Stimulated activated naive CD4-positive, alpha-beta T cell treated with Interleukin-2 at 50 U/mL for 16 hours (primary cell): Measurements from ENCODE around the gene INPP5A.

Source experiments
- DNase-seq: peaks from one replicate; lab custom pipeline; 2025; lab: John Stamatoyannopoulos, UW

The INPP5A gene

DNA sequence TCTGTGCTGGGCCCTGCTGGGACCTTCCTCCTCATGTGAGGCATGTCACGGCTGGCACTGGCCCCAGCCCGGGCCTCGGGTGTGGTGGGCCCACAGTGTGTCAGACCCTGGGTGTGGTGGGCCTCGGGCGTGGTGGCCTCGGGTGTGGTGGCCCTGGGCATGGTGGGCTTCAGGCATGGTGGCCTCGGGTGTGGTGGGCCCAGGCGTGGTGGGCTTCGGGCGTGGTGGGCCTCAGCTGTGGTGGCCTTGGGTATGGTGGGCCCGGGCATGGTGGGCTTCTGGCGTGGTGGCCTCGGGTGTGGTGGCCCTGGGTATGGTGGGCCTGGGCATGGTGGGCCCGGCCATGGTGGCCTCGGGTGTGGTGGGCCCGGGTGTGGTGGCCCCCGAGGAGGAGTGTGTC, 207.9 kb downstream of the INPP5A start:
- no peak for DNase-seq

DNA sequence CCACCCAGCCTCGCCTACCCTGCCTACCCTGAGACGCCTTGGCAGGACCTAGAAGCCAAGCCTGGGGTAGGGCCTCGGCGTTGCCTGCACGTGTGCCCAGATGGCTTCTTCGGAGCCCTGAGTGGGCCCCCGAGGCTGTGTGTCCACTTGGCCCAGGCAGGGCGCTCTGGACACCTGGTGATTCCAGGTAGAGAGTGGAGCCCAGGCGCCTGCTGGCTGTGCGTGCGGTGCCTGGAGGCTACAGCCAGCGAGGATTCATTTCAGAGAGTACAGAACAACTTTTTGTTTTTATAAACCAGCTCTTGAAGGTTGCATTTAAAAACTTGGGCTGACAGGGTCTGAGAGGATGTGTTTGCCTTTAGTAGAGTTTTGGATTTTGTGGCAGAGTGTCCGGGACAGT, 208.4 kb downstream of the INPP5A start:
- DNase-seq: no peak

DNA sequence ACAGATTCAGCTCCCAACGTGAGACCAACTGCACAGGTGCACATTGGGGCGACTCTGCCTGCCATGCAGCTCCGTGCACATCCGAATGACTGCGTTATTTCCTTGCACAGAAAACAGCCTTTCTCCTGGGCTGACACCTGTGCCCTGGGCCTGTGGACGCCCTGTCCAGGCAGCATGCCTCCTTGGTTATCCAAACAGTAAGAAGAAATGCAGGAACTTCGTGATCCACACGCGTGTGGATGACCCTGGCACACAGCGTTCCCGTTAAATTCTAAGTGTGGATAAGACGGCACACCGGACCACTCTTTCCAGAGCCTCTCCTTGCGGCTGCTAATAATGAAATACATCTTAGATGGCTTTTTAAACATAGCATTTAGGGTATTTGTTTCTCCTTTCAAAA, 208.8 kb downstream of the INPP5A start:
- no peak for DNase-seq

DNA sequence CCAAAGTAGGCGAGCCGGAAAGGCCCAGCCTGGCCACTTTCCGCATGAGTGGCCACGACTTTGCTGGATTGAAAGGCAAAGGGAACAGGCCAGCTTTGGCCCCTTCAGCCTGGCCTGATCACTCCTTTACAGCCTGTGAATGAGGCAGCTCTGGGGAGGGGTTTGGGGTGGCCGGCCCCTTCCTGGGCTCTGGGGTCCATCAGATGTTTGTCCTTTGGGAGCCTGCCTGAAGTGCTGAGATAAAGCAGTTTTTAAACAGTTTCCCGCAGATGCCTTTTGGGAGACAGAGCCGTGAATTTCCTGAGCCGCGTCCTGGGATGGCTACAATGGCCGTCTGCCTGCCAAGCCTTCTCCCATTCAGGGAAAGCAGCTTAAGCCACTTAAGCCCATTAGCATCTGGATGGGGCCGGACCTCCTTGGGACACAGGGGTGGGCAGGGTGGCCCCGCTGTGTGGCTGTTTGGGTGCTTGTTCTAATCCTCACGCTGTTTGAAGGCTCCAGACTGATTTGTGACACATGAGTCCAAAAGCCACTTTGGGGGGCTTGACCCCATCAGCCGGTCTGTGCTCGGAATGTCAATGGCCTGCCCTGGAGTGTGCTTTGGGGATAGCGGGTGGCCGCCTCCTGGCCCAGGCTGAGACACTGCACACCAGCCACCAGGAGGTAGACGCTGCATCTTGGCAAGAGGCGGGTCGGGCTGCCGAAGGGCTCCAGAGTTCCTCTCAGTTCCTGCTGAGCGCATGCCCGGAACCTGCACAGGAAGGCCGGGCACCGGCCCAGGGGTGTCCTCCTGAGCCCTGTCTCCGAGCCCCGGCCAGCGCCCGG, 209.4 kb downstream of the INPP5A start:
- no peak for DNase-seq

DNA sequence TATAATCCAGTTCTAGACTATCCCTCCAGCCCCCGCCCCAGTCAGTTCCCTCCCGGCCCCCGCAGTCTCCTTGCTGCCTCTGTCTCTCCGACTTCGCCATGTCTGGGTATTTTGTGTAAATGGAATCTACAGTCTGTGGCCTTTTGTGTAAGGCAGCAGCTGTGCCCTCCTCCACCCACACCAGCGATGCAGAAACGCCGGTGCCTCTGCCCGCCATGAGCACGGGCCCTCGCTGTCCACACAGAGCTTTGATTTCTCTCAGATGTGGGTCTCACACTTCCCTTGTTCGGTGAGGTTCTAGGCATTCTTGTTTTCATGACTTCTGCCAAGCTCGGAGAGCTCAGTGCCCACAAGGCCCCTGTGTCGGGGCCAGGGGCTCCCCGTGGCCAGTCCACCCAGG, 210.5 kb downstream of the INPP5A start:
- no peak for DNase-seq

DNA sequence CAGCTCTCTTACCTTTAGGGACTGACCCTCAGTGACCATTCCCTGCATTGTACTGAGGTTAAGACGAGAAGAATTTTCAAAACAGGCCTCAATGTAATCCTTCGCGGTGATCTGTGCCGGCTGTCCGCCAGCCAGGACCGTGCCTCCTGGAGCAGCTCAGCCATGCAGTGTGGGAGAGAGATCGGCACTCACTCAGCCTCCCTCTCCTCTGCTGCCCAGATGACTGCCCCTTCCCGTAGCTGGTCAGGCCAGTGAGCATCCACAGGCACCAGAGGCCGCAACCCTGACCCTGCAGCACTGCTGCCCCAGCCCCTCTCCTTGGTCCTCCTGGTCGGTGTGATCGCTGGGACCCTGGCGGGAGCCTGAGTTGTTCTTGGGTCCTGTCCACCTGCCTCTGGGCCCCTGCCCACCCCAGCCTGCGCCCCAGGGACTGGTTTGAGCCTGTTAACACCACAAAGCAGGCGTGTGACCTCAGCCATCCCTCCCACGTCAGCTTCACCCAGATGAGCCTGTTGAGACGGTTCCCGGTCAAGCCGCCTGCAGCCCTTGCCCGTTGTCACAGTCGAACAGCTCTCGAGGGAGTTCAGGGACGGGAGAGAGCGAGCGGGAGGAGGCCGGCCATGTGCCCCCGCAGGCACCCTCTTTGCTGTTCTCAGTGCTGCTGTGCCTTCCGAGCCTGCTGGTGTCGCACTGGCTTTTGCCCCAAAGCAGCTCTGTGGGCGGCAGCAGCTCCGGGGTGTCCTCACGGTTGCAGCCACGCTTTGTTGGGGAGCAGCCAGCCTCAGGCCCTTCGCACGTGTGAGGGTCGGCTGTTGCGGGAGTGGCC, 211.2 kb downstream of the INPP5A start:
- DNase-seq: no peak

DNA sequence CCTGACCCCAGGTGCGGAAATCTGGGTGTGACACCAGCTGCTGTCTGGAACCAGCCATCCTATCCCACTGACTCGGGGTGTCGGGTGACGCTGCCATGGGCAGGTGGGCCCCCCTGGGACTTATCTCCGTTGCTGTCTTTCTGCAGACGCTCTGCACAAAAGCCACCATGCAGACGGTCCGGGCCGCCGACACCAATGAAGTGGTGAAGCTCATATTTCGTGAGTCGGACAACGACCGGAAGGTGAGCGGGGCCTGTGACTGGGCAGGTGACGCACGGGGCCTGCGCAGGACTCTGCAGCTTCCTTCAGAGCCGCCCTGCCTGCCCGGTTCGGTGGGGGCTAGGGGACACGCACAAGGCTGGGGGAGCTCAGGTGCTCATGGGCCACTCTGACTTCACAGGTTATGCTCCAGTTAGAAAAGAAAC, 211.8 kb downstream of the INPP5A start:
- DNase-seq: no peak

DNA sequence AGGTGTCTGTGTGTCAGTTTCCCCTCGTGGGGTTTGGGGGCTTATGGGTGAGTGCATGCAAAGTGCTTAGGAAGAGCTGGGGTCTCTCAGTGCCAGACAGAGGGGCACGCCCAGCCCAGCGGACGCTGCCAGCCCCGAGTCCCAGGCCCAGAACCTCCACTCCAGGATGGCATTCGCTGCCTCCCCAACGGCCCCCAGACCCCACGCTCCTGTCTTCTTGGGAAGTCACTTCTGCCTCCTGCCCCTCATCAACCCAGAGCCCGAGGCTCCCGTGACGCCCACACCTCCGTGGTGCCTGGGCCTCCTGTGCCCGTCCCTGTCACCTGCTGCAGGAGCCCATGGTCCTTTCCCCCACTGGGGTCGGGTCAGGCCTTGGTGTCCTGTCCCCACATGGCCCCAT, 213.3 kb downstream of the INPP5A start:
- DNase-seq: no peak

DNA sequence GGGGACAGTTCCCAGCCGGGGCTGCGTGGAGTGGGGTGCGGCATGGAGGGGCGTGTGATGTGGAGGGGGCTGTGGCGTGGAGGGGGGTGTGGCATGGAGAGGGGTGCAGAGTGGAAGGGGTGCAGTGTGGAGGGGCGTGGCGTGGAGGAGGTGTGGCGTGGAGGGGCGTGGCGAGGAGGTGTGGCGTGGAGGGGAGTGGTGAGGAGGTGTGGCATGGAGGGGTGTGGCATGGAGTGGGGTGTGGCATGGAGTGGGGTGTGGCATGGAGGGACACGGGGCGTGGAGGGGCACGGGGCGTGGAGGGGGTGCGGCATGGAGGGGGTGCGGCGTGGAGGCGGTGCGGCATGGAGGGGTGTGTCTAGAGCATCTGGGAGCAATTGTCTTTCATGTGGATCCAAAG, 214.8 kb downstream of the INPP5A start:
- no peak for DNase-seq

DNA sequence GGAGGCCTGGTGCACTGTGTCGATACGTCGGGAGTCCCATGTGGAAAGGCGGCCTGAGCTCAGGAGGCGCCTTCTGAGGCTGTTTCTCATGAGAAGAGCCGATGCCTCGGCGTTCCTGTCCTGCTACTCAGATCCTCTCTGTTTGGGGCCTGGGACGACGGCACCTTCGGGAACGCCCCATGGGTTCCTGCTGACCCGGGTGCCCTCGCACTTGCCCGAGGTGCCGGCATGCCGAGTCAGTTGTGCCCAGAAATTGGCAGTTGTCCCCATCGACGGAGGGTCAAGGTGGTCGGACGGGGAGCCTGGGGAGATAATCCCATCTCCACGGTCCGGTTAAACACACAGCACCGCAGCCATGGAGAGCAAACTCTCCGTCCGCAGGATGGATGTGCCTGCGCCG, 215.4 kb downstream of the INPP5A start:
- no peak for DNase-seq

DNA sequence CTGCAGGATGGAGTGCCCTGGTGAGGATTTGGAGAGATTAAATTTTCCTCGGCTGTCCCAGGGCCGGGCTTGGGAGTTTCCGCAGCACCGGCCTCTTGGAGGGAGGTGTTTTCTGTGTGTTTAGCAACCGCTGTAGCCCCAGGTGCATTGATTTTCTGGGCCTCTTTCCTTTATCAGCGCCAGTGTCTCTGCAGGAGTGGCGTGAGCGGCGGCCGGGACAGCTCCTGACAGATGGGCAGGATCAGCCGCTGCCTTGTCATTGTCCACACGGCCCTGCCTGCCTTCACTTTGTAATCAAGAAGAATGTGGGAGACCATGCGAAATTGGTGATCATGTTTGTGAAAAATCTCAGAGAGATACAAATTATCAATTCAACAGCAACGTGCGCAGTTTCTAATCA, 216.0 kb downstream of the INPP5A start:
- no peak for DNase-seq

DNA sequence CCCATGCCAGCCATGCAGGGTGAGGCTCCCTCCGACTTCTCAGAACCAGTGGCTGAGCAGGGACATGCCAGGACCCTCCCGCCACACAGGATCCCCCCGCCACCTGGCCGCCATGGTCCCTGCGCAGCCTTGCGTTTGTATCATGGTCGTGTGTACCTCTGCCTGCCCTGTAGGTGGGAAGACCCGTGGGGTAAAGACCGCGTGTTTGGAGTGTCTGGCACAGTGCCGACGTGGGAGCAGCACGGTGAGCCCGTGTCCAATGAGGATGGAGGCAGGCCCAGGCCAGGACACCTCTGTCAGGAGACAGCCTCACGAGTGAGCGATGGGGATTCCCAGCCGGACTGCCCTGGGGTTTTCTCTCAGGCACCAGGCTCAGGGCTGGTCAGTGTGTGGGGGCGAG, 216.5 kb downstream of the INPP5A start:
- no peak for DNase-seq

DNA sequence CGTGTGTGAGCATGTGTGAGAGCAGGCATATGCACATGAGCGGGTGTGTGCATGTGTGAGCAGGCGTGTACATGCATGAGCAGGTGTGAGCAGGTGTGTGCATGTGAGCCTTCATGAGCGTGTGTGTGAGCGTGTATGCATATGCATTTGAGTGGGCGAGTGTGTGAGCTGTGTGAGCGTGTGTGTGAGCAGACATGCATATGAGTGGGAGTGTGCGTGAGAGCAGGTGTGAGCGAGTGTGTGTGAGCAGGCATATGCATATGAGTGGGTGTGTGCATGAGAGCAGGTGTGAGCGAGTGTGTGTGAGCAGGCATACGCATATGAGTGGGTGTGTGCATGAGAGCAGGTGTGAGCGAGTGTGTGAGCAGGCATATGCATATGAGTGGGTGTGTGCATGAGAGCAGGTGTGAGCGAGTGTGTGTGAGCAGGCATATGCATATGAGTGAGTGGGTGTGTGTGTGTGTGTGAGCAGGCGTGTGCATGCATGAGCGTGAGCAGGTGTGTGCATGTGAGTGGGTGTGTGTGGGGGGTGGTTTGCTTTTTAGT, 217.7 kb downstream of the INPP5A start:
- DNase-seq: no peak

DNA sequence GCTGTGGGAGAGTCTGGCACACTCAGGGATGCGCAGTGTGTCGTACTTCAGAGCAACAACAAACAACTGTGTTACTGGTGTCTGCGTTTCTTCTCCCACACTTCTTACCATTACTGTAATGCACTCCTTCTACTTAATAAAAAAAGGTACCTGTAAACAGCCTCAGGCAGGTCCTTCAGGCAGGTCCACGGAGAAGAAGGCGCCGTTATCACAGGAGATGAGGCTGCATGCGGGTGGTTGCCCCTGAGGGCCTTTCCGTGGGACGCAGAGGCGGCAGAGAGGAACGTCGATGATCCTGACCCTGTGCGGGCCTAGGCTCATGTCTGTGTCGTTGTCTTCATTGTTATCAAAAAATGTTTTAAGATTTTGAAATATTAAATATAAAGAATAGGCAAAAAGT, 219.0 kb downstream of the INPP5A start:
- DNase-seq: no peak

DNA sequence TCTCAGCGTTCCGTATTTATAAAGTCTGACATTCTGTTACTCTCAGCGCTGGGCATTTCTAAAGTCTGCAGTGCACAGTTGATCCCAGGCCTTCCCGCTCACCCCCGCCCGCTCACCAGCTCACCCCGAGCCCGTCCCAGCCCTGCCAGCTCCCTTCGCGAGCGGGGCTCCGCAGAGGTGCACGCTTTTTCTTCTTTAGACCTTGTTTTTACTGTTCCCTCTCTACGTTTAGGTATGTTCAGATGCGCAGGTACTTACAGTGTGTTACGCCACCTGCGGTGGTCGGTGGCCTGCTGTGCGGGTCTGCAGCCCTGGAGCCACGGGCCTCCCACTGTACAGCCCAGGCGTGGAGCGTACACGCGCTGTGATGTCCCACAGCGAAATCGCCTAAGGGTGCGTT, 219.6 kb downstream of the INPP5A start:
- DNase-seq: no peak

DNA sequence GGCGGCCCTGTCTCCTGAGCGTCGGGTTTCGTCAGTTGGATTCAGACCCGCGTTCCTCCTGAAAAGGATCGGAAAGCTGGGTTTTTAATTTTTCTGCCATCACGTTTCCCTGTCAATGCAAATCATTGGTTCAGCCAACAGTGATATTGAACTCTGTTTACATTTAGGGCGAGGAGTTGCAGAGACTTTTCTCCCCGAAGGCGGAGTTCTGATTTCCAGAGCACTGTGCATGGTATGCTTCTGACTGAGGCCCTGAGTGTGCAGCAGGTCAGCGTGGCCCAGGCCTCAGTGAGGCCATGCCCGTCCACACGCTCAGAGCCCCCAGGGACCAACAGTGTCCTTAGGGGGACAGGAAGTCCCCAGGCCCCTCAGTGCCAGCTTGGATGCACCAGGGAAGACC, 221.3 kb downstream of the INPP5A start:
- no peak for DNase-seq

DNA sequence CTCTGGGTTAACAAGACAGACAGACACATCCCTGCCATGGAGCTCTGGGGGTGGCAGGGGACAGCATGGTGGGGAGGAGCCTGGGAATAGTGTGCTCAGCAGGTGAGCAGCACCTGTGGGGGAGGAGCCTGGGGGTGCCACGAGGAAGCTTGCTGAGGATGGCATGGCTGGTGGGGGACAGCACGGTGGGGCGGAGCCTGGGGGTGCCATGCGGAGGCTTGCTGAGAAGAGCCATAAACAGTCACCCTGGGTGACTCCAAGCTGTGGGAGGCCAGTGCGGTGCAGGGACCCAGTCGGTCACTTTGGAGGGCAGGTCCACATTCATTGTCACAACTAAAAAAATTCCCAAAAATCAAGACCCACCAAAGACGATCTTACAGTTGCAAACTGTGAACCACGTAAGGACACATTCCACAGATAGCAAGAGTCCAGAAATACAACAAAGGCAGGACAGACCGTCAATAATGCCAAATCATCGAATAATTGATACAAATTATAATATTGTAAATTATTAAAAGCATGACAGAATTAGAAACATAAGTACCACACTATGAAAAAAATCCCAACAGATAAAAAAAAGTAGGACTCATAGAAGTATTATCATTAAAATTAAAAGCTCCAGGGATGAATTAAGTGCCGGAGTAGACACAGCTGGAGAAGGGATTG, 223.9 kb downstream of the INPP5A start:
- DNase-seq: no peak

DNA sequence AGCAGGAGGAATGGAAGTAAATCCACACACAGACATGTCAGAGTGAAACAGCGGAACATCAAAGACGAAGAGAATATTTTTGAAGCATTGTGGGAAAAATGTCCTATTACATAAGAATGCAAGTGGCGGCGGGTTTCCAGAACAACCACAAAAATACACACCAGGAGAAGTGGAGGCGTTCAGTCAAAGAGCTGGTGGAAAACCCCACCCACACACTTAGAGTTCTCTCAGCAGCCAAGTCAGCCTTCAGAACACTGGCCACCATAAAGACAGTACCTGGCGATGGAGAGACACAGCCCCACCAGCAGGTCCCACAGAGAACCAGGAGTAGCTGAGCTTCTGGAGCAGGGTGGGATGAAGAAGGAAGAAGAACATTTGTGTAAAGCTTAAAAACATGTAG, 224.7 kb downstream of the INPP5A start:
- DNase-seq: no peak

DNA sequence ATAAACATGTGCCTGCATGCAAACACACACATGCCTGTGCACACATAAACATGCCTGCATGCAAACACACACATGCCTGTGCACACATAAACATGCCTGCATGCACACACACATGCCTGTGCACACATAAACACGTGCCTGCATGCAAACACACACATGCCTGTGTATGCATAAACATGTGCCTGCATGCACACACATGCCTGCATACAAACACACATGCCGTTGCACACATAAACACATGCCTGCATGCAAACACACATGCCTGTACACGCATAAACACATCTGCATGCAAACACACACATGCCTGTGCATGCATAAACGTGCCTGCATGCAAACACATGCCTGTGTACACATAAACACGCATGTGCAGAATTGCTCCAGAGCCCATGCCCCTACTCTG, 226.0 kb downstream of the INPP5A start:
- no peak for DNase-seq

DNA sequence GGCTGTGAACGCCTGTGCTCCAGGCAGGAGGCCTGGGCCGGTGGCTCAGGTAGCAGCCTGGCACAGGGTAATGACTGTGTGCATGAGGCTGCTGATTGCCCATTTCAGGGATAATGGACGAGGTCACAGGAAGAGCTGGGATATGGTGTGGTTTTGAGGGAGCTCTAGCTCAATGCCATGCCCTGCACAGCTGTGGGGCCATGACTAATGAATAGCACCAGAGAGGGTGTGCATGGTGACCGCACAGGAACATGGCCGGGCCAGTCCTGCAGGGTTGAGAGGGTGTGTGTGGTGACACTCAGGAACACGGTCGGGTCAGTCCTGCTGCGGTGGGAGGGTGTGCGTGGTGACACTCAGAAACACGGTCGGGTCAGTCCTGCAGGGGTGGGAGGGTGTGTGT, 226.5 kb downstream of the INPP5A start:
- no peak for DNase-seq

DNA sequence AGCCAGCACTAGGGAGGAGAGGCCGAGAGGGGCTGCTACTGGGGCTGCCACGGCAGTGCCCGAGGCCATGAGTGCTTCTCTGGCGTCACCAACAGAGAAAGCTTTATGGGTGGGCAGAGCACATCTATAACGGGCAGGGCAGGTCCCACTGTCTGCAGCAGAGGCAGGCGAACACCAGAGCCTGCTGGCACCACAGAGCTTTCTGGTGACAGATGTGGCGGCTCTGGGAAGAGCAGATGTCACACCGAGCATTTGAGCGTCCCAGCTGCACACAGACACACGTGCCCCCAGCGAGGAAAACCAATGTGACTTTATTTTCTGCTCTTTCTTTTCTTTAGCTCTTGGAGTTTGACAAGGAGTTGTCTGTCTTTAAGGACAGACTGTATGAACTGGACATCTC, 227.8 kb downstream of the INPP5A start:
- DNase-seq: no peak

DNA sequence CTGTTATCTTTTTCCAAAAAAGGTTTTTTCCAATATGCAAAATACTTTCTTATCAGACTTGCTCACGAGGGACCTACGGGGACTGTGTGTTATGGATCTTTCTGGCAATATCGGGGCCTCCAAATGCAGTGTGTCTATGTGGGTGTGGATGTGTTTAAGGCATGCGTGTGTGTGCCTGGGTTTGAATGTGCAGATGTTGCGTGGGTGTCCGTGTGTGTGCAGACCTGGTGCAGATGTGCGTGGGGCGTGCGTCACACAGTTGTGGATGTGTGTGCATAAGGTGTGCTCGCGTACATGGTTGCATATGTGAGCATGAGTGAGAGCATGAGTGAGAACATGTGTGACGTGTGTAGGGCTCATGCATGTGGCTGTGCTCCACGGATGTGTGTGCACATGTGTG, 228.7 kb downstream of the INPP5A start:
- DNase-seq: no peak
